ENCODE results near the gene CHD9. TPM values are rescaled to one million over a fixed set of nuclear protein-coding genes. Genes with fewer than 3 reads are reported as not detected.

Gene CHD9
- total RNA-seq, 1 donor from 2014 or later, result 86.0 TPM

DNA sequence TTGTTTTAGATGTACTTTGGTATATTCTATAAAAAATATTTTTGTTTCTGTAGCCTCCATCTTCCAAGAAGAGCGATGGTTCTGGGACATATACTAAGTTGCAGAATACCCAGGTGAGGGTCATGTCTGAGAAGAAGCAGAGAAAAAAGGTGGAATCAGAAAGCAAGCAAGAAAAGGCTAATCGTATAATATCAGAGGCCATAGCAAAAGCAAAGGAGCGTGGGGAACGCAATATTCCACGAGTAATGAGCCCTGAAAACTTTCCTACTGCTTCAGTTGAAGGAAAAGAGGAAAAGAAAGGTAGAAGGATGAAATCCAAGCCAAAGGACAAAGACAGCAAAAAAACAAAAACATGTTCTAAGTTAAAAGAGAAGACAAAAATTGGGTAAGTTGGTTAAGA lies 154.6 kb downstream of the CHD9 start:
- peaks cover 27% of the 10 kb centered on the region for H3K4me1 ChIP-seq
- peaks cover 42% of the 10 kb centered on the region for H3K4me1 Mint-ChIP-seq
- H3K4me3 ChIP-seq, result peak overlapping the region; percentile 77
- H3K27me3 Mint-ChIP-seq (ENCODE audit: insufficient read depth, low read depth), result no peaks in the 10 kb centered on the region
- no peaks in the 10 kb centered on the region for H3K9me3 ChIP-seq (ENCODE audit: low read depth)
- peak overlapping the region; percentile 89 for H3K27ac Mint-ChIP-seq
- H3K36me3 Mint-ChIP-seq, result peaks cover 22% of the 10 kb centered on the region
- H3K79me2 ChIP-seq (ENCODE audit: low read depth), result peaks cover 73% of the 10 kb centered on the region
- peak overlapping the region; percentile 74 for H3K9ac ChIP-seq
- peaks cover 17% of the 10 kb centered on the region for H3F3A ChIP-seq (ENCODE audit: low read depth)
- H3K4me2 ChIP-seq, result peak overlapping the region; percentile 93
- H3K27ac ChIP-seq, result peak overlapping the region; percentile 97
- no peak for DNase-seq (ENCODE audit: low spot score)
- H4K20me1 ChIP-seq (ENCODE audit: low read depth), result peaks cover 13% of the 10 kb centered on the region
- no peak overlapping the region for H2AFZ ChIP-seq (replicated peaks)
- H3K4me3 Mint-ChIP-seq, result peak overlapping the region; percentile 96
- TF ChIP-seq EZH2phosphoT487 (IDR thresholded peaks at IDR 0.05) (no peak), EZH2 (IDR thresholded peaks at IDR 0.05) (no peak)
- TF ChIP-seq, protein P1, sequence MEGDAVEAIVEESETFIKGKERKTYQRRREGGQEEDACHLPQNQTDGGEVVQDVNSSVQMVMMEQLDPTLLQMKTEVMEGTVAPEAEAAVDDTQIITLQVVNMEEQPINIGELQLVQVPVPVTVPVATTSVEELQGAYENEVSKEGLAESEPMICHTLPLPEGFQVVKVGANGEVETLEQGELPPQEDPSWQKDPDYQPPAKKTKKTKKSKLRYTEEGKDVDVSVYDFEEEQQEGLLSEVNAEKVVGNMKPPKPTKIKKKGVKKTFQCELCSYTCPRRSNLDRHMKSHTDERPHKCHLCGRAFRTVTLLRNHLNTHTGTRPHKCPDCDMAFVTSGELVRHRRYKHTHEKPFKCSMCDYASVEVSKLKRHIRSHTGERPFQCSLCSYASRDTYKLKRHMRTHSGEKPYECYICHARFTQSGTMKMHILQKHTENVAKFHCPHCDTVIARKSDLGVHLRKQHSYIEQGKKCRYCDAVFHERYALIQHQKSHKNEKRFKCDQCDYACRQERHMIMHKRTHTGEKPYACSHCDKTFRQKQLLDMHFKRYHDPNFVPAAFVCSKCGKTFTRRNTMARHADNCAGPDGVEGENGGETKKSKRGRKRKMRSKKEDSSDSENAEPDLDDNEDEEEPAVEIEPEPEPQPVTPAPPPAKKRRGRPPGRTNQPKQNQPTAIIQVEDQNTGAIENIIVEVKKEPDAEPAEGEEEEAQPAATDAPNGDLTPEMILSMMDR (IDR thresholded peaks at IDR 0.05), result no peak
- no peaks in the 10 kb centered on the region for H3K27me3 ChIP-seq
- H3K36me3 ChIP-seq, result peaks cover 22% of the 10 kb centered on the region
- H3K9me3 Mint-ChIP-seq, result peaks cover 2% of the 10 kb centered on the region

- DNase-seq (ENCODE audit: low spot score), result no peak
- TF ChIP-seq EZH2phosphoT487 (IDR thresholded peaks at IDR 0.05) (no peak), EZH2 (IDR thresholded peaks at IDR 0.05) (no peak)
- TF ChIP-seq, protein P1 (IDR thresholded peaks at IDR 0.05), result no peak
- Histone ChIP-seq H4K20me1 (ENCODE audit: low read depth) (peaks cover 14% of the 10 kb centered on the region), H3K9me3 (ENCODE audit: low read depth) (no peaks in the 10 kb centered on the region), H3K4me2 (peak overlapping the region; percentile 93), H3K9ac (peak overlapping the region; percentile 74), H3K4me1 (peaks cover 27% of the 10 kb centered on the region), H2AFZ (replicated peaks) (no peak overlapping the region), H3K36me3 (peaks cover 25% of the 10 kb centered on the region), H3F3A (ENCODE audit: low read depth) (peaks cover 17% of the 10 kb centered on the region), H3K79me2 (ENCODE audit: low read depth) (peaks cover 77% of the 10 kb centered on the region), H3K4me3 (peak overlapping the region; percentile 77), H3K27ac (no peak overlapping the region), H3K27me3 (no peaks in the 10 kb centered on the region)
- no peaks in the 10 kb centered on the region for H3K27me3 Mint-ChIP-seq (ENCODE audit: insufficient read depth, low read depth)
- H3K4me1 Mint-ChIP-seq, result peaks cover 42% of the 10 kb centered on the region
- H3K9me3 Mint-ChIP-seq, result peaks cover 2% of the 10 kb centered on the region
- H3K27ac Mint-ChIP-seq, result no peak overlapping the region
- peak overlapping the region; percentile 96 for H3K4me3 Mint-ChIP-seq
- peaks cover 25% of the 10 kb centered on the region for H3K36me3 Mint-ChIP-seq
Measured at GRCh38 chr16:53209877-53210276, 155.1 kb downstream of the CHD9 start.

- Histone ChIP-seq H4K20me1 (ENCODE audit: low read depth) (peaks cover 28% of the 10 kb centered on the region), H3K4me2 (peak overlapping the region; percentile 93), H3F3A (ENCODE audit: low read depth) (peaks cover 17% of the 10 kb centered on the region), H3K9me3 (ENCODE audit: low read depth) (no peaks in the 10 kb centered on the region), H3K79me2 (ENCODE audit: low read depth) (peaks cover 91% of the 10 kb centered on the region), H3K27me3 (no peaks in the 10 kb centered on the region), H3K36me3 (peaks cover 25% of the 10 kb centered on the region), H3K4me3 (peak overlapping the region; percentile 77), H3K27ac (no peak overlapping the region), H3K4me1 (peaks cover 27% of the 10 kb centered on the region), H2AFZ (replicated peaks) (no peak overlapping the region), H3K9ac (peak overlapping the region; percentile 44)
- peaks cover 30% of the 10 kb centered on the region for H3K36me3 Mint-ChIP-seq
- H3K27ac Mint-ChIP-seq, result no peak overlapping the region
- H3K4me3 Mint-ChIP-seq, result peak overlapping the region; percentile 57
- TF ChIP-seq EZH2 (IDR thresholded peaks at IDR 0.05) (no peak), EZH2phosphoT487 (IDR thresholded peaks at IDR 0.05) (no peak)
- TF ChIP-seq, protein P1 (IDR thresholded peaks at IDR 0.05), result no peak
- peaks cover 34% of the 10 kb centered on the region for H3K4me1 Mint-ChIP-seq
- no peak for DNase-seq (ENCODE audit: low spot score)
- peaks cover 2% of the 10 kb centered on the region for H3K9me3 Mint-ChIP-seq
- no peaks in the 10 kb centered on the region for H3K27me3 Mint-ChIP-seq (ENCODE audit: insufficient read depth, low read depth)
Measured at GRCh38 chr16:53211253-53211652, 156.5 kb downstream of the CHD9 start.
